HG03354 (cell line): Measurements from ENCODE around the gene WDR70.
"Not testable (repeated sequence)": the region's sequence is repeated elsewhere in the genome, so short reads cannot be mapped to it uniquely, and the experiment has no call there.

Experiments
- ATAC-seq: cut with Tn5 transposase; IDR thresholded peaks from one replicate; pipeline ENCODE4 v1.9.1; 2021; ENCODE audit warnings: mild to moderate bottlenecking; ENCODE audit not compliant: unreplicated experiment, poor library complexity, severe bottlenecking

WDR70 gene

GRCh38 chr5:37506241-37506640 lies 127.1 kb downstream of the WDR70 start:
- no peak for ATAC-seq

GRCh38 chr5:37506722-37507121 lies 127.6 kb downstream of the WDR70 start:
- ATAC-seq: no peak

GRCh38 chr5:37511646-37512045 lies 132.5 kb downstream of the WDR70 start:
- ATAC-seq: no peak

- no peak for ATAC-seq
These were observed 135.8 kb downstream of the WDR70 start for GRCh38 chr5:37514946-37515345.

- no peak for ATAC-seq
These were observed 138.6 kb downstream of the WDR70 start for GRCh38 chr5:37517686-37518085.

GRCh38 chr5:37518356-37518755 lies 139.2 kb downstream of the WDR70 start:
- not testable (repeated sequence) for ATAC-seq

- ATAC-seq: no peak
These were observed 140.2 kb downstream of the WDR70 start for GRCh38 chr5:37519304-37519703.

- ATAC-seq: no peak
These were observed 140.7 kb downstream of the WDR70 start for GRCh38 chr5:37519807-37520206.

GRCh38 chr5:37520811-37521210 lies 141.7 kb downstream of the WDR70 start:
- no peak for ATAC-seq

GRCh38 chr5:37532976-37533740 lies 154.0 kb downstream of the WDR70 start:
- ATAC-seq: no peak

GRCh38 chr5:37533851-37534250 lies 154.7 kb downstream of the WDR70 start:
- no peak for ATAC-seq

- ATAC-seq: no peak
These were observed 160.3 kb downstream of the WDR70 start for GRCh38 chr5:37539459-37539858.

GRCh38 chr5:37543216-37543615 lies 164.1 kb downstream of the WDR70 start:
- ATAC-seq: no peak

- ATAC-seq: no peak
These were observed 170.3 kb downstream of the WDR70 start for GRCh38 chr5:37549411-37549810.

- ATAC-seq: no peak
These were observed 173.0 kb downstream of the WDR70 start for GRCh38 chr5:37552161-37552560.

- no peak for ATAC-seq
These were observed 173.9 kb downstream of the WDR70 start for GRCh38 chr5:37552770-37553719.

- no peak for ATAC-seq
These were observed 174.7 kb downstream of the WDR70 start for GRCh38 chr5:37553720-37554404.

- ATAC-seq: no peak
These were observed 175.3 kb downstream of the WDR70 start for GRCh38 chr5:37554405-37554739.

- ATAC-seq: no peak
These were observed 175.8 kb downstream of the WDR70 start for GRCh38 chr5:37554938-37555337.

- ATAC-seq: no peak
These were observed 178.7 kb downstream of the WDR70 start for GRCh38 chr5:37557734-37558293.
